ES-I3 (cell line): ENCODE data around the gene NAP1L5.

ENCODE experiments used
- H3K36me3 ChIP-seq: 2 replicates; pipeline ENCODE4 v1.6.1; 2013; ENCODE audit warnings: mild to moderate bottlenecking, low read length, control low read depth, moderate library complexity; ENCODE audit not compliant: insufficient read depth
- H3K4me1 ChIP-seq: 2 replicates; pipeline ENCODE4 v1.6.1; 2013; ENCODE audit warnings: mild to moderate bottlenecking, control low read depth, low read length; ENCODE audit not compliant: insufficient read depth
- H3K9ac ChIP-seq: 2 replicates; pipeline ENCODE4 v1.6.1; 2013; ENCODE audit warnings: low read depth, mild to moderate bottlenecking, low read length, moderate library complexity
- H3K9me3 ChIP-seq: 2 replicates; pipeline ENCODE4 v1.6.1; 2013; ENCODE audit warnings: mild to moderate bottlenecking, low read length, moderate library complexity; ENCODE audit not compliant: control insufficient read depth, insufficient read depth

Gene NAP1L5

DNA sequence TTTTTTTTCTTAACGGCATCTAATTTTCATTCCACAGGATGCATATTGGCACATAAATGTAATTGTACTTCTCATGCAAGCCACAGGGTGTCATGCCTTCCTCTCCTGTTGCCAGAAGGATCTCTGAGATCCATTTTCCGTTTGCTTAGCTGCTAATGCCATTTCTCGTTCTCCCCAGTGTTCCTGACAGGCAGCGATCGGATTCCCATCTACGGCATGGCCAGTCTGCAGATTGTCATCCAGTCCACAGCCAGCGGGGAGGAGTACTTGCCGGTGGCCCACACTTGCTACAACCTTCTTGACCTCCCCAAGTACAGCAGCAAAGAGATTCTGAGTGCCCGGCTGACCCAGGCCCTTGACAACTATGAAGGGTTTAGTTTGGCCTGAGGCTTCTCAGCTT, 8.9 kb upstream of the NAP1L5 start:
- no peaks in the 10 kb centered on the region for H3K36me3 ChIP-seq
- H3K9ac ChIP-seq = no peak overlapping the region
- H3K9me3 ChIP-seq = no peaks in the 10 kb centered on the region
- H3K4me1 ChIP-seq = no peaks in the 10 kb centered on the region

DNA sequence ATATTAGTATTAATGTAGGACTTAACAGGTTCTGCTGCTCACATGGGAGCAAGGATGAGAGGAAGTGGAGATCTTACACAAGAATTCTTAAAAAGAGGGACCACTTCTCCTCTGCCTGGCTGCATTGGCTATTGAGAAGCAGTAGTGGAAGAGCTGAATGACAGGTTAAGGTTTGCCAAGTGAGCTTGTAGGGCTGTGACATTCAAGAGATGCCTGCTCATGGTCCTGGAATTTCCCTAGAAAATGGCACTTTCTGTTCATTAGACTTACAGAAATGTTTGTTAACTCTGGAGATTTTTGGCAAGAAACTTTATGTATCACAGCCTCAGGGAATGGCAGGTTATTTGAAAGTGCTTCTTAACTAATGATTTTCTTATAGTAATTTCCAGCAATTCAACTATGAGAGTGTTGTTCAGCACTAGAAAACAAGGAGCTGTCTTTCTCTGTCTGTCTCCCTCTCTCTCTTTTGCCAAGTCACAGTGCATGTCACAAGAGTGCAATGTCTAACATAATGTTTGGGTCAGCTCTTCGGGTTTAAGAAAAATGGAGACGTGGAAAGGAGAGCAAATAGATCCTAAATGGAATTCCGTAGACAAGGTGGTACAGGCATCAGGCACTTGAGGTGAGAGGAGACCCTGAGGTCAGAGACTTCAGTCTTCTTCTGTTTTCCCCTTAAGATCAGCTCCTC, 8.3 kb upstream of the NAP1L5 start:
- Histone ChIP-seq H3K36me3 (no peaks in the 10 kb centered on the region), H3K9me3 (no peaks in the 10 kb centered on the region), H3K9ac (no peak overlapping the region), H3K4me1 (no peaks in the 10 kb centered on the region)

DNA sequence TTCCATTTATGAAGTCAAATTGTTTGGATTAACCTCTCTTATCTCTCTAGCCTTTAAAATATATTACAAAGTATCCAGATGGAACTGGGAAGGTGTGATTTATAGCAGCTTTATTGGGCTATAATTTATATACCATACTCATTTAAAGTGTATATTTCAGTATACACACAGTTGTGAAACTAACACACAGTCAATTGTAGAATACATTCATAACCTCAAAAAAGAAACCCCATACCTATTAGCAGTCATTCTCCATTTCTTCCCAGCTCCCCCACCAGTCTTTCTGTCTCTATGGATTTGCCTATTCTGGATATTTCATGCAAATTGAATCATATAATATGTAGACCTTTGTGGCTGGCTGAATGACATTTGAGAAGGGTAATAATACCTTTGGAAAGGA, 7.6 kb upstream of the NAP1L5 start:
- Histone ChIP-seq H3K9me3 (no peaks in the 10 kb centered on the region), H3K9ac (no peak overlapping the region), H3K36me3 (no peaks in the 10 kb centered on the region), H3K4me1 (no peaks in the 10 kb centered on the region)

DNA sequence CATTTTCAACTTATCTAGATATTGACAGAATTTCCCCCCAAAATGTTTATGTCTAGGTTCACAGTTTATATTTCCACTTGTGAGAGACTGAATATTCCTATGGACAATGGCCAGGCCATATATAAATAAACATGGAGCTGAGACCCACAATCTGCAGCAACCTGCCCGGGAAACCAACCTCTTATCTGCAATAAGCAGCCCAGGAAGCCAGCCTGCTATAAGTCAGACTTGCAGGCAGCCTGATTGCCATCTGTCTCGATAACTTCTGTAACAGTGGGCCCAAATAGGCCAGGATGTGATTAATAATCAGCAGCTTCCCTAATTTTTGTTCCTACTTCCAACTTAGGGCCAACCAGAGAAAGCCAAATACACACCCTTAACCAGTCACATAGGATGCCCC, 5.2 kb upstream of the NAP1L5 start:
- Histone ChIP-seq H3K4me1 (no peaks in the 10 kb centered on the region), H3K9ac (no peak overlapping the region), H3K9me3 (no peaks in the 10 kb centered on the region), H3K36me3 (no peaks in the 10 kb centered on the region)

DNA sequence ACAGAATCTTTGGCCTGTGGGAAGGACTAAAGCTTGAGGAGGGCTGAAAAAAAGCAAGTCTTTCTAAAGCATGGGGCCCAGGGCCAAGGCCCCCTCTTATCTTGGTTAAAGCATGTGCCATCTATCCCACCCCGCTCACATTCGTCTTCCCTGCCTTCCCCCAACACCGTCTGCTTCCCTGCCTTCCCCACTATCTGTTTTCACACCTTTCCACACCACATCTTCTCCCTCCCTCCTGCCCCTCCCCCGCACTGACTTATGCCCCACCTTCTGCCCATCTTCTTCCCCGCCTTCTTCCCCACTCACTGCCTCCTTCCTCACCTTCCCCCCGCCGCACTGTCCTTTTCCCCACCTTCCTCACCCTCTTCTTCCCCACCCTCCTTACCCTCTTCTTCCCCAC, 890 bp upstream of the NAP1L5 start:
- no peak overlapping the region for H3K9ac ChIP-seq

DNA sequence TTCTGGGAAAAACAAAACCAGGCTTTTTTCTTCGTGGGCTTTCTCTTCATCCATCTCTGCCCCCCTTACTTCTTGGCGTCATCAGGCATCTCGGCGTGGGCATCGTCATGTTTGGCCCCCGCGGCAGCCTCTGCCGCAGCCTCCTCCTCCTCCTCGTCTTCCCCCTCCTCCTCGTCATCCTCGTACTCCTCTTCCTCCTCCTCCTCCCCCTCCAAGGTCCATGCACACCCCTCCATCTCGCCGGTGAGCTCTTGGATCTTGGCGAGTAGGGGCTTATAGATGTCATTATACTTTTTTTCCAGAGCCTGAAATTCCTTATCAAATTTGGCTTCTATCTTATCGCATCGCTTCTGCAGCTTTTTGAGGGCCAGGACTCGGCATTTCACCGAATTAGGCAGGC, 488 bp downstream of the NAP1L5 start:
- H3K9ac ChIP-seq = peak overlapping the region; percentile 34; the same call in 1 of the 2 replicates
- no peaks in the 10 kb centered on the region for H3K4me1 ChIP-seq
- H3K36me3 ChIP-seq = no peaks in the 10 kb centered on the region
- H3K9me3 ChIP-seq = no peaks in the 10 kb centered on the region

More for the DNA sequence above, 890 bp upstream of the NAP1L5 start:
- H3K4me1 ChIP-seq = no peaks in the 10 kb centered on the region
- no peaks in the 10 kb centered on the region for H3K36me3 ChIP-seq
- H3K9me3 ChIP-seq = no peaks in the 10 kb centered on the region

DNA sequence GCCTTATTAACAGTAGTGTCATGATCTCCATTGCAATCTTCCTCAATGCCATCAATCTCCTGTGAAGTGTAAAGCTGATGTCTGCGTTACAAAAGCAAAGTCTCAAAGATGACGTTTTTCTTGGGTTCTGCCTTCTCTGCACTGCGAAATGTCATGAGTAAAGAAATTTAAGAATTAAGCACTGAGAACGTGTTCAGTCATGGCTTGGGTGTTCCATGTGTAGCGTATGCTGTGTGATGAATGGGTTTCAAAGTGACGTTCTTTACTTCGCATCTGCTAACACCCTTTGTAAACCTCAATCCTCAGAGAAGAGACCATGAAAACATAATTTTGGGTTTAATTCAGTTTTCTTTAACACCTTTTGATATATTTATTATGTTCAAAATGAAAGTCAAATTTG, 999 bp downstream of the NAP1L5 start:
- no peaks in the 10 kb centered on the region for H3K4me1 ChIP-seq
- H3K36me3 ChIP-seq = no peaks in the 10 kb centered on the region
- H3K9ac ChIP-seq = no peak overlapping the region
- H3K9me3 ChIP-seq = no peaks in the 10 kb centered on the region

DNA sequence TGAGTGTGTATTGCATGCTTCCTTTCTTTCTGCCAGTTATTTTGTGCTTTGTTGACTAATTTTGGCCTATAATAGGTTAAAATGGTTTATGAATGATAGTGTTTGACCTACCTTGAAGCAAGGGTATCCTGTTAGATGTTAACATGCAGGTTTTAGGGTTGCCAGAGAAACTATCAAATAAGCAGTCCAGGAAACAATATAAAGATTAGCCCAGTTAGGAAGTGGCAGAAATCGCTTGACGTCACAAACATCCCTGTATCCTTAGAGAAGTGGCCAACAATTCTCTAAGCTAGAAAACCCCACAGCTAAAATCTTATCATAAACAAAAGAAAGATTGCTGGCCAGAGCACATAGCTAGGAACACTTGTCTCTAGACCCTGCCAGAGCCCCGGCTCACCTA, 3.8 kb downstream of the NAP1L5 start:
- Histone ChIP-seq H3K36me3 (no peaks in the 10 kb centered on the region), H3K9ac (no peak overlapping the region), H3K4me1 (no peaks in the 10 kb centered on the region), H3K9me3 (no peaks in the 10 kb centered on the region)

DNA sequence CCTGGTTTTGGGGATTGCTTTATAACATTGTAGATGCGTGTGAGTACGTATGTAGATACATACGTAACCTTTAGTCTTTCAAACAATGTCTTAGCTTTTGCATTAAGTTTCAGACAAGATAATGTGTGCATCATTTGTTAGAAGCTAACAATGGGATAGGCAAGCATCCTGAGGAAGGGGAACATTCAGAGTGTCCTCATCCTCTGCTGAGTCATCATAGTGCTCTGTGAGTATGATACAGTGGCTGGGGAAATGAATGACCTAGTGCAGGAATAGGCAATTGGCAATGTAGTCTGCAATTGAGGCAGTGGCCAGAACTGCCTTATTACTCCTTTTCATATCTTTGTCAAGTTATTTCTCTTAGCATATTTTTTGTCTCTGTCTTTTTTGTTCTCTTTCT, 7.3 kb downstream of the NAP1L5 start:
- H3K9me3 ChIP-seq = no peaks in the 10 kb centered on the region
- H3K9ac ChIP-seq = no peak overlapping the region
- no peaks in the 10 kb centered on the region for H3K36me3 ChIP-seq

DNA sequence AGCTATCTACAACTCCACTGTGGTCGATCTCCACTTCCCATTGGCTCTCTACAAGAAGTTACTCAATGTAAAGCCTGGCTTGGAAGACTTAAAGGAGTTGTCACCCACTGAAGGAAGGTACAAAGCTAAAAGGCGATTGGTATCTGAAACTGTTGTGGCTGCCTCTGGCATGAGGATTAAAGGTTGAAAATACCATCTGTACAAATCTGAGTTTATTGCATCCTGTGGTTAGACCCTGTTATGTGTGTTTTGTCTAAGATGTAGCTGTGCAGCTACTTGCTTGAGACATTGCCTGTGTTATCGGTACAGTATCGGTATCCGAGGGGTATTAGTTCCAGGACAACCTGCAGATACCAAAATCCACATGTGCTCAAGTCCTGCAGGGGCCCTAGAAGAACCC, 16.4 kb downstream of the NAP1L5 start:
- H3K9me3 ChIP-seq = no peaks in the 10 kb centered on the region
- no peak overlapping the region for H3K9ac ChIP-seq
- no peaks in the 10 kb centered on the region for H3K36me3 ChIP-seq
- no peaks in the 10 kb centered on the region for H3K4me1 ChIP-seq

More for the DNA sequence above, 7.3 kb downstream of the NAP1L5 start:
- H3K4me1 ChIP-seq = no peaks in the 10 kb centered on the region

DNA sequence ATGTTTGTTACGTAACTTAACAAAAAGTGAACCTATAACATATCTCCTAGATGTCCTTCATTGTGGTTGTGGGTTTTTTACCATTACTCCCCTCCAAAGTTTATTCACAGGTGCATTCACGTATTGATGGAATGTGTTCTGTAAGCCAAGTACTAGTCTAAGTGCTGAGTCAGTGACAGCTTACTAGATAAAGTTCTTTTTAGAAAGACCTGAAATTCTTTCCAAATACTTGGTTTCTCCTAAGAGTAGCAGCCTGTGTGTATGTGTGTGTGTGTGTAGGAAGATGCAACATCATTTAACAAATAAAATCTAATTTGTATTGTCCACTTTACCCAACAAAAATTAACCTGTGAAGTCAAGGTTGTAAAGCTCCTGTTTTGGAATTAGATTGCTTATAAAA, 22.1 kb downstream of the NAP1L5 start:
- Histone ChIP-seq H3K36me3 (no peaks in the 10 kb centered on the region), H3K4me1 (no peaks in the 10 kb centered on the region; the same call in 1 of the 2 replicates), H3K9ac (no peak overlapping the region), H3K9me3 (no peaks in the 10 kb centered on the region)

DNA sequence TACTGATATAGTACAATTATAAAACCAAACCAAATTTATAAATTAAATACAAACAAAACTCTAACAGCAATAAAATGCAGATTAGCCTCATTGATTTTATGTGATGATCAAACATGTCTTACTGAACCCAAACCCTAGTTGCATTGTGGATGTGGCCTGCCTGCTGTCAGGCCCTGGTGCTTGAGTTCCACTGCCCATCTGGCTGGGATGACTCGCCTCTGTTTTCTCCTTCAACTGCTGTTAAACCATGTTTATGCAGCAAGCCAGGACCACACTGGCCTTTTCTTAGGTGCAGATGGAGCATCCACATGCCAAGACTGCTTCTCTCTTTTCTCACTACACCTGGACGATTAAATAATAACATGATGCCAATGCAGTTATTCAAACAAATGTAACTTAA, 22.6 kb downstream of the NAP1L5 start:
- Histone ChIP-seq H3K9ac (no peak overlapping the region), H3K9me3 (no peaks in the 10 kb centered on the region), H3K36me3 (no peaks in the 10 kb centered on the region), H3K4me1 (no peaks in the 10 kb centered on the region; the same call in 1 of the 2 replicates)

DNA sequence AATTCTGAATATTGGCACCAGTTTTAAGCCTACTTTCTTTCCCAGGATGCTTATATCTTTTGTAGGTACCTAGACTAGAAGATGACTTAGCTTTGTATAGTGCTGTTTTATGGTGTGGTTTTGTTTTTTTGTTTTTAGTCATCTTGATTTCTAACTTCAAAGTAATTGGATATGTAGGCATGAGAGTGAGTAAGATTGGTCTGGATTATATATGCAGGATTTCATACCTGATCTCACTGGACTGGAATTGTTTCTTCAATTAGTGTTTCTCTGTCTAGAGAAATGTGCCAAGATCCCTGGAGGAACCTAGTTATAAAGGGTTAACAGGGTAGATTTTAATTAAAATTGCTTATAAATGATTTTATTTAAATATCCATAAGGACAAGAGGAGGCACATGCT, 23.1 kb downstream of the NAP1L5 start:
- Histone ChIP-seq H3K4me1 (no peaks in the 10 kb centered on the region; the same call in 1 of the 2 replicates), H3K36me3 (no peaks in the 10 kb centered on the region), H3K9ac (no peak overlapping the region), H3K9me3 (no peaks in the 10 kb centered on the region)

DNA sequence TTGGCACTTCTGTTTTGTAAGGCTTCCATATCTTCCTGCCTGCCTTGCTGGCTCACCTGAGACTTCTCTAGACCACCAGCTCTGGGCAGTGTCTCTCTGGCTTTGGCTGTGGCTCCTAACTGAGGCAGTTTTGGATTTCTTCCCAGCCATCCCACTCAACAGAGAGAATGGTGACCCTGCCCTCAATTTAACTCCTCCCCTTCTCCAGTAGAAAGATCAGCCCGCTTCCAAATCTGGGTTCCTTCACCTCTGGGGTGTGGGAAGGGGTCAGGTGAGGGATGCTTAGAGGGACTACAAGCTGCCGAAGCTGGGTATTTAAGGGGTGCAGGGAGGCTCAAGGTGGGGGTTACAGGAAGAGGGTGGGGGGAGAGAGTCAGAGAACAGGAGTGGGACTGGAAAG, 23.7 kb downstream of the NAP1L5 start:
- Histone ChIP-seq H3K36me3 (no peaks in the 10 kb centered on the region), H3K4me1 (no peaks in the 10 kb centered on the region; the same call in 1 of the 2 replicates), H3K9ac (no peak overlapping the region), H3K9me3 (no peaks in the 10 kb centered on the region)

DNA sequence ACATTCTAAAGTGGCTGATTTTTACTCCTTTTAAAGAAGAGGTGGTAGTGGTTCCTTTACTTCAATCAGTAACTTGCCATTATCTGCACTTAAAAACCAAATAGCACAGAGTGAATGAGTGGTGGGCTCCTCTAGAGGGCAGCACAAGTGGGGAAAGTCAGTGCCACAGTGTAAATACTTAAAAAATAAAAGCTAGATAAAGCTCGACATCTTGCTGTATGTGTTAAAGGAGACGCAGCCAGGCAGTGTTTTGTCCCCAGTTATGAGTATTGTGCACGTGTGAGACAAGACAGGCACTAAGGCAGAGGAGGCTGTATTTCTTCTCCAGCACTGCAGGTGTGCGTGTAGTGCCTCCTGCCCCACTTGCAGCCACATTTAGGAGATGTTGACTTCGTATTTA, 24.6 kb downstream of the NAP1L5 start:
- Histone ChIP-seq H3K9me3 (no peaks in the 10 kb centered on the region), H3K9ac (no peak overlapping the region), H3K36me3 (no peaks in the 10 kb centered on the region)

More for the DNA sequence above, 24.6 kb downstream of the NAP1L5 start:
- no peaks in the 10 kb centered on the region; the same call in 1 of the 2 replicates for H3K4me1 ChIP-seq
